Loucy (cell line): ENCODE data around the gene BRSK2.

Experiments used
- H2AFZ ChIP-seq: fragments of 200-600 bp; sonication (generic); 2 replicates; pipeline ENCODE4 v1.6.0; 2016; ENCODE audit warnings: antibody characterized with exemption, mild to moderate bottlenecking, low read length, moderate library complexity
- H3F3A ChIP-seq: fragments of 200-600 bp; 2 replicates; pipeline ENCODE4 v1.6.0; 2016; ENCODE audit warnings: antibody characterized with exemption, low read depth, mild to moderate bottlenecking
- H3K27me3 ChIP-seq: fragments of 200-600 bp; sonication (generic); 2 replicates; pipeline ENCODE4 v1.6.1; 2014; ENCODE audit warnings: low read length, mild to moderate bottlenecking; ENCODE audit not compliant: insufficient read depth, poor library complexity, severe bottlenecking
- H3K36me3 ChIP-seq: fragments of 200-600 bp; sonication (generic); 2 replicates; pipeline ENCODE4 v1.6.1; 2016; ENCODE audit warnings: low read length; ENCODE audit not compliant: insufficient read depth
- H3K4me1 ChIP-seq: fragments of 200-600 bp; sonication (generic); 2 replicates; pipeline ENCODE4 v1.5.1; 2014; ENCODE audit warnings: low read length, mild to moderate bottlenecking; ENCODE audit not compliant: insufficient read depth, poor library complexity, severe bottlenecking
- H3K4me2 ChIP-seq: fragments of 200-600 bp; sonication (generic); 2 replicates; pipeline ENCODE4 v1.6.0; 2014; ENCODE audit warnings: antibody characterized with exemption, low read length, low read depth, mild to moderate bottlenecking; ENCODE audit not compliant: poor library complexity, severe bottlenecking
- H3K4me3 ChIP-seq: fragments of 200-600 bp; sonication (generic); 2 replicates; pipeline ENCODE4 v1.5.1; 2014; ENCODE audit warnings: low read length, mild to moderate bottlenecking, mixed read lengths; ENCODE audit not compliant: poor library complexity, severe bottlenecking
- H3K79me2 ChIP-seq: fragments of 200-600 bp; sonication (generic); 2 replicates; pipeline ENCODE4 v1.6.1; 2014; ENCODE audit warnings: low read length; ENCODE audit not compliant: insufficient read depth
- H3K9ac ChIP-seq: fragments of 200-600 bp; sonication (generic); 2 replicates; pipeline ENCODE4 v1.6.0; 2014; ENCODE audit warnings: mild to moderate bottlenecking, low read depth, low read length, moderate library complexity; ENCODE audit not compliant: poor library complexity, severe bottlenecking
- H3K9me2 ChIP-seq: fragments of 200-600 bp; sonication (generic); replicated peaks from 2 replicates; pipeline ENCODE4 v1.6.1; 2016; ENCODE audit warnings: low read depth, low read length, mixed read lengths
- H3K9me3 ChIP-seq: fragments of 200-600 bp; sonication (generic); 2 replicates; pipeline ENCODE4 v1.6.1; 2014; ENCODE audit warnings: mild to moderate bottlenecking, antibody characterized with exemption, low read length, low read depth; ENCODE audit not compliant: insufficient read depth
- H4K20me1 ChIP-seq: fragments of 200-600 bp; sonication (generic); 2 replicates; pipeline ENCODE4 v1.6.0; 2014; ENCODE audit warnings: antibody characterized with exemption, low read length, mild to moderate bottlenecking; ENCODE audit not compliant: insufficient read depth, poor library complexity, severe bottlenecking
- CTCF ChIP-seq: fragments of 200-600 bp; sonication (generic); conservative IDR thresholded peaks from 2 replicates; pipeline ENCODE4 v1.5.1; 2014; ENCODE audit warnings: mild to moderate bottlenecking, antibody characterized with exemption, low read length
- EZH2phosphoT487 ChIP-seq: fragments of 200-600 bp; IDR thresholded peaks from 2 replicates; pipeline ENCODE4 v1.6.1; 2018; ENCODE audit warnings: antibody characterized with exemption, mild to moderate bottlenecking, moderate library complexity, borderline replicate concordance

The BRSK2 gene

DNA sequence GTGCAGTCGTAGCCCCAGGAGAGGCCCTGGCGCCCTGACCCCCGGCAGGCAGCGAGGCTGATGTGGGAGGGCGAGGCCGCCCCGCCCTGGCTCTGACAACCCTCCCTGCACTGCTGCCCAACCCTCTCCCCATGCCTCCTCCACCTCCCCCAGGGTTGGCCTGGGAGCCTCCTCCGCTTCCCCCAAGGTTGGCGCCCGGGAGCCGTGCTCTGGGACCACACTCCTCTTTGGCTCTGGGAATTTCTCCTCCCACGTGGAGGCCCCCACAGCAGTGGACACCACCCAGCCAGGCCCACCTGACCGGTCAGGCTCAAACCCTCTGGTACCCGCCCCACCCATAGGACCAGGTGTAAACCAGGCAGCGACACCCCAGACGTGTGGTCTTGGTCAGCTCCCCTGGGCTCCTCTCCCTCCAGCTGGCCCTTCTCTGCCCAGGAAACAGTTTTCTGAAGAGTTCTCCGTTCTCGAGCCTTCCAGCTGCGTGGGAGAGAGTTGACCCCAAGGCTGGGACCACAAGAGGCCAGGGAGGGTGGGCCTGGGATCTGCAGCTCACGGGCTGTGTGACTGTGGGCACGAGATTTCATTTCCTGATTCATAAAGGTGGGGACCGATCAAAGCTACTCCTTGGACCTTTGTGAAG, 39.5 kb upstream of the BRSK2 start:
- Histone ChIP-seq H3K36me3 (no peaks in the 10 kb centered on the region), H3F3A (no peaks in the 10 kb centered on the region), H3K27me3 (no peaks in the 10 kb centered on the region), H3K4me1 (no peaks in the 10 kb centered on the region), H4K20me1 (no peaks in the 10 kb centered on the region), H3K9me2 (no peaks in the 10 kb centered on the region), H3K4me3 (no peak overlapping the region), H2AFZ (no peak overlapping the region), H3K79me2 (no peaks in the 10 kb centered on the region), H3K9me3 (no peaks in the 10 kb centered on the region), H3K4me2 (no peak overlapping the region), H3K9ac (no peak overlapping the region)
- TF ChIP-seq EZH2phosphoT487 (no peak), CTCF (no peak)

GRCh38 chr11:1351278-1351937, 38.3 kb upstream of the BRSK2 start:
- Histone ChIP-seq H3K79me2 (no peaks in the 10 kb centered on the region), H3K9me3 (no peaks in the 10 kb centered on the region), H3K4me1 (no peaks in the 10 kb centered on the region), H3K4me2 (no peak overlapping the region), H3F3A (no peaks in the 10 kb centered on the region), H4K20me1 (no peaks in the 10 kb centered on the region), H3K27me3 (no peaks in the 10 kb centered on the region), H3K4me3 (no peak overlapping the region), H2AFZ (no peak overlapping the region), H3K9ac (no peak overlapping the region), H3K9me2 (no peaks in the 10 kb centered on the region), H3K36me3 (no peaks in the 10 kb centered on the region)
- TF ChIP-seq CTCF = no peak
- TF ChIP-seq EZH2phosphoT487 = no peak

DNA sequence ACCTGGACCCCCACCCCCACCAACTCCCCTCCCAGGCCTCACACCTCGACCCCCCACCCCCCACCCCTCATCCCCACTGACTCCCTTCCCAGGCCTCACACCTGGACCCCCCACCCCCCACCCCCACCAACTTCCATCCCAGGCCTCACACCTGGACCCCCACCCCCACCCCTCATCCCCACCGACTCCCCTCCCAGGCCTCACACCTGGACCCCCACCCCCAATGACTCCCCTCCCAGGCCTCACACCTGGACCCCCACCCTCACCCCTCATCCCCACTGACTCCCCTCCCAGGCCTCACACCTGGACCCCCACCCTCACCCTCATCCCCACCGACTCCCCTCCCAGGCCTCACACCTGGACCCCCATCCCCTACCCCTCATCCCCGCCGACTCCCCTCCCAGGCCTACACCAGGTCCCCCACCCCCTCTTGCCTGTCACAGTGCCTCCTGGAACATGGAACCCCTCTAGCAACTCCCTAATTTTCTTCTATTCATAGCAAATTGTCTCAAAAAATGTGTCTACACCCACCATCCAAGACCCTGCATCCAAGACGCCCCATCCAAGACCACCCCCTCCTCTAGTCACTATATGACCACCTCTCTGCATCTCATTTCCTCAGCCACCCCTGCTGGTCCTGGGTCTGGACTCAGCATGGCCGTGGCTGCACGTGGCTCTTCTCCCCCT, 36.9 kb upstream of the BRSK2 start:
- Histone ChIP-seq H3K27me3 (no peaks in the 10 kb centered on the region), H4K20me1 (no peaks in the 10 kb centered on the region)
- TF ChIP-seq CTCF = no peak
- TF ChIP-seq EZH2phosphoT487 = no peak

More for the DNA sequence above, 36.9 kb upstream of the BRSK2 start:
- H3K4me1 ChIP-seq = no peaks in the 10 kb centered on the region
- no peak overlapping the region for H3K4me3 ChIP-seq
- H3K36me3 ChIP-seq = no peaks in the 10 kb centered on the region
- H3F3A ChIP-seq = no peaks in the 10 kb centered on the region
- H3K9me2 ChIP-seq = no peaks in the 10 kb centered on the region
- H3K79me2 ChIP-seq = no peaks in the 10 kb centered on the region
- no peak overlapping the region for H3K9ac ChIP-seq
- no peaks in the 10 kb centered on the region for H3K9me3 ChIP-seq
- H3K4me2 ChIP-seq = no peak overlapping the region
- H2AFZ ChIP-seq = no peak overlapping the region
